CD4-positive, CD25-positive, alpha-beta regulatory T cell (primary cell): Measurements from ENCODE around the gene MATR3. TPM values are rescaled to one million over a fixed set of nuclear protein-coding genes. Genes with fewer than 3 reads are reported as not detected.

Experiments used
- ATAC-seq, 2 donors: fragments of 150-1000 bp; cut with Tn5 transposase; one replicate each; pipeline ENCODE4 v1.10.0; 2021; ENCODE audit warnings: low read depth in 2 of 2, moderate number of reproducible peaks in 2 of 2, moderate library complexity in 1 of 2
- DNase-seq, 3 donors: peaks; one replicate each; pipeline versions ENCODE4 v3.0.0 to v3.0.0-alpha.2; 2012 to 2022; ENCODE audit warnings: mixed read lengths in 1 of 3
- H3K27ac ChIP-seq: one replicate; pipeline ENCODE4 v1.7.0; 2013; ENCODE audit warnings: mild to moderate bottlenecking, low read length; ENCODE audit not compliant: insufficient read depth, poor library complexity, severe bottlenecking
- H3K27me3 ChIP-seq: one replicate; pipeline ENCODE4 v1.7.0; 2013; ENCODE audit warnings: low read length; ENCODE audit not compliant: control insufficient read depth, insufficient read depth
- H3K36me3 ChIP-seq: one replicate; pipeline ENCODE4 v1.7.0; 2013; ENCODE audit warnings: mild to moderate bottlenecking, low read length, moderate library complexity; ENCODE audit not compliant: control insufficient read depth, insufficient read depth
- H3K4me1 ChIP-seq: 2 replicates; pipeline ENCODE4 v1.7.0; 2013; ENCODE audit warnings: mild to moderate bottlenecking, low read length; ENCODE audit not compliant: insufficient read depth, control insufficient read depth, poor library complexity, severe bottlenecking
- H3K4me3 ChIP-seq: one replicate; pipeline ENCODE4 v1.7.0; 2013; ENCODE audit warnings: low read depth, mild to moderate bottlenecking, low read length, moderate library complexity
- H3K9me3 ChIP-seq, 2 experiments: 1 replicate in 1 of 2; 2 replicates in 1 of 2; pipeline ENCODE4 v1.7.0; 2013; ENCODE audit warnings: low read length in 2 of 2, mild to moderate bottlenecking in 1 of 2, moderate library complexity in 1 of 2; ENCODE audit not compliant: control insufficient read depth in 2 of 2
- H3K27ac Mint-ChIP-seq, 3 donors: one replicate each; pipeline ENCODE4 v1.8.0; 2020 to 2022; ENCODE audit warnings: mild to moderate bottlenecking in 3 of 3, mixed read lengths in 3 of 3, moderate library complexity in 2 of 3
- H3K27me3 Mint-ChIP-seq: one replicate; pipeline ENCODE4 v1.8.0; 2022; ENCODE audit warnings: mild to moderate bottlenecking, mixed read lengths
- H3K36me3 Mint-ChIP-seq: one replicate; pipeline ENCODE4 v1.8.0; 2020; ENCODE audit warnings: mixed read lengths
- H3K4me1 Mint-ChIP-seq, 4 donors: one replicate each; pipeline ENCODE4 v1.8.0; 2020 to 2022; ENCODE audit warnings: mixed read lengths in 4 of 4, mild to moderate bottlenecking in 1 of 4
- H3K4me3 Mint-ChIP-seq, 4 donors: one replicate each; pipeline ENCODE4 v1.8.0; 2020 to 2022; ENCODE audit warnings: mild to moderate bottlenecking in 4 of 4, mixed read lengths in 4 of 4, moderate library complexity in 3 of 4
- H3K9me3 Mint-ChIP-seq, 7 donors: one replicate each; pipeline ENCODE4 v1.8.0; 2020 to 2022; ENCODE audit warnings: mixed read lengths in 7 of 7, mild to moderate bottlenecking in 3 of 7, moderate library complexity in 2 of 7
- polyA plus RNA-seq, 4 donors: library from polyadenylated mRNA; unstranded; fragments of 300-500 nt; fragmentation: Illumina TruSeq; gene quantifications; one replicate each; pipeline ENCODE4 v1.2.3, GENCODE V29; 2021
- total RNA-seq: library from RNA; stranded (reverse); gene quantifications from one replicate; pipeline ENCODE4 v1.2.3, GENCODE V29; 2022

MATR3 gene
- total and polyA plus RNA-seq, 5 donors from 2014 or later, result 327 to 391 (median 376) TPM

DNA sequence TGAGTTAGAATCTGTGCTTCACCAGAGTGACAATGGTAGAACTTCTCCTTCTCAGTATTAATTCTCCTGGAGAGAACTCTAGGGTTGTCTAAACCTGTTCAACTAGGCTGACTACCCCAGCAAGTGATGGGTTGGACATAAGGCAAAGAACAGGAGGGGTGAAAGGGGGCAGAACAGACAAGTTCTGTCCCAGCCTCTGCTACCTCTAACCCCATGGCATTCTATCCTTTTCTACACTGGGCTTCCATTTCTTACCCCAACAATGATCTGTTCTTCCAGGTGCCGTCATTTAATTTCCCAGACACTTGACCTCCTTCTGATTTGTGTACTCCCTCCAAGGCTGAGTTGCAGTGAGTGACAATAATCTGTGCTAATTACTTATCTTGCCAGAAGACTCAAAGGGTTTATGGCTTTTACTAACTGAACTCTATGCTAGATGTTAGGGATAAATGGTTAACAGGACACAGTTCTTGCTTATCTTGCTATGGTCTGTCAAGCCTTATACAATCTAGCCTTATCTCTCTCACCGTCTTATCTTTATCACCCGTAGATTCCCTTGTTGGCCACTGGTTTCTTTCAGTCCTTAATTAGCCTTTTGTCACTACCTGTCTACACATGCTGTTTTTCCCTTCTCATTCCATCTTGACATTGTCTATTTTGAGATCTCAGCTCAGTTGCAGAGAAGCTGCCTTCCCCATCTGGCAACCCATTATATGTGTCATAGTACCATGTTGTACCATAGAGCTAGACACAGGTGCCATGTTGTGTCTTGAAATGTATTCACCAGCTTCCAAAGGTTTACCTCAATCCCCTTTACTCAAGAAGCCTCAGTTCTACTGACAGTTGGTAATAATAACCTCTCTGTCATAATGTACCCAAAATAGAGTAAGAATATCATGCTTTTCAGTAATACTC, 10.0 kb upstream of the MATR3 start:
- H3K27ac Mint-ChIP-seq, result no peak overlapping the region

GRCh38 chr5:139284295-139284694, 9.2 kb upstream of the MATR3 start:
- DNase-seq (no peak), ATAC-seq (no peak)
- H3K9me3 Mint-ChIP-seq, result peaks cover 0 to 5% (median 0%) of the 10 kb centered on the region in 7 donors
- H3K4me1 ChIP-seq, result no peaks in the 10 kb centered on the region
- H3K27ac ChIP-seq, result no peak overlapping the region
- H3K4me1 Mint-ChIP-seq, result peaks cover 3 to 6% (median 5%) of the 10 kb centered on the region in 4 donors
- peaks cover 30% of the 10 kb centered on the region for H3K36me3 ChIP-seq
- H3K9me3 ChIP-seq, result no peaks in the 10 kb centered on the region
- no peaks in the 10 kb centered on the region for H3K27me3 Mint-ChIP-seq
- no peaks in the 10 kb centered on the region for H3K27me3 ChIP-seq
- no peak overlapping the region for H3K4me3 ChIP-seq
- no peak overlapping the region for H3K4me3 Mint-ChIP-seq
- H3K36me3 Mint-ChIP-seq, result peaks cover 35% of the 10 kb centered on the region
- no peak overlapping the region for H3K27ac Mint-ChIP-seq

More for the DNA sequence above, 10.0 kb upstream of the MATR3 start:
- no peaks in the 10 kb centered on the region for H3K27me3 ChIP-seq
- H3K4me1 ChIP-seq, result no peaks in the 10 kb centered on the region
- Mint-ChIP-seq H3K4me3 (no peak overlapping the region), H3K4me1 (peaks cover 3 to 6% (median 6%) of the 10 kb centered on the region in 4 donors), H3K27me3 (no peaks in the 10 kb centered on the region), H3K9me3 (peaks cover 0 to 5% (median 0%) of the 10 kb centered on the region in 7 donors), H3K36me3 (peaks cover 35% of the 10 kb centered on the region)
- H3K36me3 ChIP-seq, result peaks cover 35% of the 10 kb centered on the region
- no peak overlapping the region for H3K4me3 ChIP-seq
- ATAC-seq (no peak), DNase-seq (no peak)
- H3K9me3 ChIP-seq, result no peaks in the 10 kb centered on the region
- no peak overlapping the region for H3K27ac ChIP-seq

GRCh38 chr5:139285651-139286392, 7.7 kb upstream of the MATR3 start:
- Histone ChIP-seq H3K4me3 (no peak overlapping the region), H3K36me3 (peaks cover 21% of the 10 kb centered on the region), H3K27ac (no peak overlapping the region), H3K9me3 (no peaks in the 10 kb centered on the region), H3K4me1 (no peaks in the 10 kb centered on the region), H3K27me3 (no peaks in the 10 kb centered on the region)
- H3K4me1 Mint-ChIP-seq, result peaks cover 0 to 8% (median 5%) of the 10 kb centered on the region in 4 donors
- ATAC-seq (no peak), DNase-seq (no peak)
- H3K9me3 Mint-ChIP-seq, result peaks cover 0 to 5% (median 1%) of the 10 kb centered on the region in 7 donors
- peak overlapping the region in 2 of 4 donors; percentile 21 to 71 for H3K4me3 Mint-ChIP-seq
- H3K27me3 Mint-ChIP-seq, result no peaks in the 10 kb centered on the region
- H3K36me3 Mint-ChIP-seq, result peaks cover 29% of the 10 kb centered on the region
- H3K27ac Mint-ChIP-seq, result no peak overlapping the region

- Histone ChIP-seq H3K36me3 (peaks cover 16% of the 10 kb centered on the region), H3K27me3 (no peaks in the 10 kb centered on the region), H3K27ac (no peak overlapping the region), H3K4me3 (no peak overlapping the region), H3K4me1 (peaks cover 4% of the 10 kb centered on the region), H3K9me3 (no peaks in the 10 kb centered on the region)
- no peaks in the 10 kb centered on the region for H3K27me3 Mint-ChIP-seq
- DNase-seq, result peak in 1 of 3 donors; percentile 60
- peak in 1 of 2 donors; percentile 59 for ATAC-seq
- peaks cover 22% of the 10 kb centered on the region for H3K36me3 Mint-ChIP-seq
- H3K27ac Mint-ChIP-seq, result no peak overlapping the region
- peak overlapping the region in 1 of 4 donors; percentile 11 for H3K4me3 Mint-ChIP-seq
- H3K4me1 Mint-ChIP-seq, result peaks cover 3 to 8% (median 5%) of the 10 kb centered on the region in 4 donors
- H3K9me3 Mint-ChIP-seq, result peaks cover 0 to 5% (median 0%) of the 10 kb centered on the region in 7 donors
Measured at GRCh38 chr5:139287890-139288635, 5.5 kb upstream of the MATR3 start.

DNA sequence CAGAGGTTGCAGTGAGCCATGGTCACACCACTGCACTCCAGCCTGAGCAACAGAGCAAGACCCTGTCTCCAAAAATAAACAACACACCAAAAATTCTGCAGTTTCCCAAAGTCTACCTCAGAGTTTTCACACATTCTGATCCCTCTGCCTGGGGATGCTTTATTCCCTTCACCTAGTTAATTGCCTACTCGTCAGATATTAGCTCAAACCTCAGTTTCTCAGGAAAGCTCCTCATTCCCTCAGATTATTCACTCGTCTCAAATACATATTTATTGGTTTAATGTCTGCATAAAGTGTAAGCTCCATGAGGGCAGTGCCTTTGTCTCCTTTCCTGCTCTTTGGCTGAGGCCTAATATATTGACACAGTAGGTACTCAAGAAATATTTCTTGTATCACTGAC, 2.5 kb upstream of the MATR3 start:
- no peaks in the 10 kb centered on the region for H3K36me3 ChIP-seq
- Mint-ChIP-seq H3K36me3 (peaks cover under 1% of the 10 kb centered on the region), H3K9me3 (peaks cover 0 to 1% (median 0%) of the 10 kb centered on the region in 7 donors), H3K4me1 (peaks cover 6 to 28% (median 14%) of the 10 kb centered on the region in 4 donors), H3K27me3 (peaks cover 5% of the 10 kb centered on the region), H3K4me3 (peak overlapping the region; percentile 9 to 100 (median 46)), H3K27ac (no peak overlapping the region)
- peaks cover 17% of the 10 kb centered on the region for H3K4me1 ChIP-seq
- no peak overlapping the region for H3K27ac ChIP-seq
- H3K4me3 ChIP-seq, result no peak overlapping the region
- DNase-seq (no peak), ATAC-seq (no peak)
- H3K27me3 ChIP-seq, result no peaks in the 10 kb centered on the region
- no peaks in the 10 kb centered on the region for H3K9me3 ChIP-seq

- no peaks in the 10 kb centered on the region for H3K36me3 ChIP-seq
- Mint-ChIP-seq H3K27ac (peak overlapping the region; percentile 97 to 99 (median 99)), H3K4me1 (peaks cover 17 to 49% (median 32%) of the 10 kb centered on the region in 4 donors), H3K4me3 (peak overlapping the region; percentile 97 to 100 (median 98)), H3K27me3 (peaks cover 5% of the 10 kb centered on the region), H3K36me3 (no peaks in the 10 kb centered on the region), H3K9me3 (peaks cover 0 to 1% (median 0%) of the 10 kb centered on the region in 7 donors)
- ATAC-seq, result no peak
- H3K9me3 ChIP-seq, result no peaks in the 10 kb centered on the region
- H3K27ac ChIP-seq, result peak overlapping the region; percentile 100
- peaks cover 38% of the 10 kb centered on the region for H3K4me1 ChIP-seq
- no peak for DNase-seq
- no peaks in the 10 kb centered on the region for H3K27me3 ChIP-seq
- H3K4me3 ChIP-seq, result peak overlapping the region; percentile 100
Measured at GRCh38 chr5:139293202-139293506, 386 bp upstream of the MATR3 start.
